Neural crest cell (in vitro differentiated cells): ENCODE measurements around the gene RFX2. TPM values are rescaled to one million over a fixed set of nuclear protein-coding genes. Genes with fewer than 3 reads are reported as not detected.

ENCODE experiments used
- DNase-seq: peaks from one replicate; pipeline ENCODE4 v3.0.0; 2021; ENCODE audit warnings: low read depth, mixed read lengths, low spot score
- H3K27ac Mint-ChIP-seq: one replicate; pipeline ENCODE4 v1.8.0; 2021; ENCODE audit warnings: mild to moderate bottlenecking, mixed read lengths; ENCODE audit not compliant: unreplicated experiment
- H3K27me3 Mint-ChIP-seq: 2 replicates; pipeline ENCODE4 v1.8.0; 2021; ENCODE audit warnings: low read depth, mild to moderate bottlenecking, mixed read lengths
- H3K36me3 Mint-ChIP-seq: 2 replicates; pipeline ENCODE4 v1.8.0; 2021; ENCODE audit warnings: low read depth, mild to moderate bottlenecking, mixed read lengths
- H3K4me1 Mint-ChIP-seq: 2 replicates; pipeline ENCODE4 v1.8.0; 2021; ENCODE audit warnings: mixed read lengths
- H3K4me3 Mint-ChIP-seq: one replicate; pipeline ENCODE4 v1.8.0; 2021; ENCODE audit warnings: mild to moderate bottlenecking, mixed read lengths
- H3K9me3 Mint-ChIP-seq: 2 replicates; pipeline ENCODE4 v1.8.0; 2021; ENCODE audit warnings: mixed read lengths
- CTCF ChIP-seq: fragments of 200-600 bp; sonication (generic); conservative IDR thresholded peaks from 2 replicates; pipeline ENCODE4 v1.5.0; 2021; ENCODE audit warnings: antibody characterized with exemption, mild to moderate bottlenecking
- total RNA-seq: library from RNA; stranded (reverse); gene quantifications from 2 replicates; pipeline ENCODE4 v1.2.1, GENCODE V29; 2021

Gene RFX2
- total RNA-seq, 1 donor from 2014 or later = 17.2 TPM

- TF ChIP-seq CTCF = no peak
- peaks cover 6% of the 10 kb centered on the region for H3K36me3 Mint-ChIP-seq
- H3K27me3 Mint-ChIP-seq = no peaks in the 10 kb centered on the region
- H3K9me3 Mint-ChIP-seq = no peaks in the 10 kb centered on the region
- H3K4me1 Mint-ChIP-seq = peaks cover 31% of the 10 kb centered on the region
- H3K4me3 Mint-ChIP-seq = no peak overlapping the region
- no peak for DNase-seq
- no peak overlapping the region for H3K27ac Mint-ChIP-seq
Observed at GRCh38 chr19:6100284-6100915, 9.9 kb downstream of the RFX2 start.

DNA sequence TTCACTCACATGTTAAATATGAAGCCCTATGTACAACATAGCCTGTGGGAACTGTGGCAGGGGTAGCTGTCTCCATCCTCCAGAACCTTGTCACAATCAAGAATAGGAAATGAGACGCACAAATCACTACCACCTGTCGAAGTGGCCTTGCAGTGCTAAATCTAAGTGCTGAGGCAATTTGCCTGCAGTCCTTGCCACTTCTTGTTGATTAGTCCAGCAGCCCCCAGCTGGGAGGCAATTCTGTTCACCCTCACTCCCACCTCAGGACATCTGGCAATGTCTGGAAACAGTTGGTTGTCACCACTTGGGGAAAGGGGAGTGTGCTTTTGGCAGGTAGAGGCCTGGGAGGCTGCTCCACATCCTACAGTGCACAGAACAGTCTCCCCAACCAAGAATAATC lies 10.7 kb downstream of the RFX2 start:
- TF ChIP-seq CTCF = no peak
- peaks cover 6% of the 10 kb centered on the region for H3K36me3 Mint-ChIP-seq
- no peak for DNase-seq
- peaks cover 2% of the 10 kb centered on the region for H3K9me3 Mint-ChIP-seq
- peaks cover 35% of the 10 kb centered on the region for H3K4me1 Mint-ChIP-seq
- no peak overlapping the region for H3K27ac Mint-ChIP-seq
- no peaks in the 10 kb centered on the region for H3K27me3 Mint-ChIP-seq
- H3K4me3 Mint-ChIP-seq = no peak overlapping the region

DNA sequence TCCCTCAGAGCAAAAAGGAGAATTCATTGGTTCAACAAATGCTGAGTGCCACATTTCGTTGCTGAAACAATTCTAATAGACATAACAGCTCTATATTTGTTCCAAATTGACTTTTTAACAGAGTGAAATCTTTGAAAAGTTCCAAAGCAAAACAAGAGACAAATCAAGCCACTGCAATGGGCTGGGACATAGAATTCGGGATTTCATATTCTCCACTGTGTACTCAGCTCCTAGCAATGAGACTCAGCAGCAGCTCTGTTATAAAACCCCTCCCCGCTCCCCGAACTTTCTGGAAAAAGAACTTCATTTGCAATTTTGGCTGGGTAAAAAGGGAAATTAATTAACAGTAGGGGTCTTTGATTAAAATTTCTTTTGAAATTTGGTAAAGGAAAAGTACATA lies 11.3 kb downstream of the RFX2 start:
- no peak overlapping the region for H3K4me3 Mint-ChIP-seq
- peaks cover 6% of the 10 kb centered on the region for H3K36me3 Mint-ChIP-seq
- TF ChIP-seq CTCF = no peak
- DNase-seq = no peak
- H3K27me3 Mint-ChIP-seq = no peaks in the 10 kb centered on the region
- peaks cover 2% of the 10 kb centered on the region for H3K9me3 Mint-ChIP-seq
- H3K27ac Mint-ChIP-seq = no peak overlapping the region
- peaks cover 35% of the 10 kb centered on the region for H3K4me1 Mint-ChIP-seq

DNA sequence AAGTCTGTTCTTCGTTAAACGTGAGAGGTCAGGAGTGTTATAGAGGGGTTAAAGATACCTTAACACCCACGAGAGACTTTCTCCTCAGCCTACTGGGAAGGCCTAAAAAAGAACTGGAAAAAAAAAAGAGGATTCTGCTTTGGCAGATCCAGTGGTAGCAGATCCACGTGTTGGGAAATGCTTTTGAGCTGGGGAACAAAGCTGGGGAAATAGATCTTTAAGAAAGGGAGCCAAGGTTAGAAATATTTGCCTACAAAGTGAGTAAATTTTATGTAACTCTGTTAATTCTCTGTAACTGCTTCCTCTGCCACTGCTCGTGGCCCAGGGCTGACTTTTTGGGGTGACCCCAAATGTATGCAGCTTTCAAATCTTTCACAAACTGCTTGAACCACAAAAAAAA lies 11.7 kb downstream of the RFX2 start:
- Mint-ChIP-seq H3K36me3 (peaks cover 6% of the 10 kb centered on the region), H3K27ac (peak overlapping the region; percentile 57), H3K4me3 (no peak overlapping the region), H3K4me1 (peaks cover 35% of the 10 kb centered on the region), H3K27me3 (no peaks in the 10 kb centered on the region), H3K9me3 (peaks cover 2% of the 10 kb centered on the region)
- TF ChIP-seq CTCF = no peak
- no peak for DNase-seq

DNA sequence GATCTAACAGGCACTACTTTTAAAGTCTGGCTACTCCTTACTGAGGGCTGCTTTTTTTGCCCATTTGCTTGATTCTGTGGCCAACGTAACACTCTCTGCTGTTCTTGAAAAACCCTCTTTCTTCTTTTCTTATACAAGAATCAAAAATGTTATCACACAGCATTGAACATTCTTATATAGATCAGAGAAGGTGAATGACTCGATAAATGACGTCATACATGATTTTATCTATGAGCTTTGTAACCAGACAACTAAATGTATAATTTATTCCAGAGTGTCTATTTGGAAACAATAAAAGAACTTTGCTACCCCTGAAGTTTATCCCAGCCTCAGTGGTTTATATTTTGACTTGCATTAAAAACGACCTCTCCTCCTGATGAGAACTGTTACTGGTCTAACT lies 12.4 kb downstream of the RFX2 start:
- Mint-ChIP-seq H3K4me3 (no peak overlapping the region), H3K36me3 (peaks cover 6% of the 10 kb centered on the region), H3K27me3 (no peaks in the 10 kb centered on the region), H3K9me3 (peaks cover 2% of the 10 kb centered on the region), H3K4me1 (peaks cover 35% of the 10 kb centered on the region), H3K27ac (no peak overlapping the region)
- DNase-seq = no peak
- TF ChIP-seq CTCF = no peak
